Kidney (tissue), 14 donors: ENCODE measurements around the gene SLC50A1. TPM values are rescaled to one million over a fixed set of nuclear protein-coding genes. Genes with fewer than 3 reads are reported as not detected.
A peak's percentile ranks its signal among the peaks of the same experiment; 100 is the strongest.

Source experiments
- DNase-seq, 5 donors: peaks; one replicate each; pipeline ENCODE4 v3.0.0-alpha.2; 2013 to 2020
- FAIRE-seq: peaks from 2 replicates; lab custom pipeline; 2012; peaks lifted over from hg19 to GRCh38; lab: Jason Lieb, UNC
- H3K27ac ChIP-seq, 2 donors: one replicate each; pipeline ENCODE4 v1.7.0; 2013; ENCODE audit warnings: low read depth in 2 of 2, low read length in 2 of 2, inconsistent platforms in 1 of 2
- H3K27me3 ChIP-seq: one replicate; pipeline ENCODE4 v1.7.1; 2013; ENCODE audit warnings: low read length, inconsistent platforms; ENCODE audit not compliant: control insufficient read depth, insufficient read depth
- H3K36me3 ChIP-seq, 3 donors: one replicate each; pipeline versions ENCODE4 v1.7.0 to v1.7.1; 2013; ENCODE audit warnings: low read length in 3 of 3, control low read depth in 1 of 3, inconsistent platforms in 1 of 3; ENCODE audit not compliant: insufficient read depth in 3 of 3, control insufficient read depth in 2 of 3
- H3K4me1 ChIP-seq, 3 donors: one replicate each; pipeline versions ENCODE4 v1.7.0 to v1.7.1; 2013; ENCODE audit warnings: low read length in 3 of 3, inconsistent platforms in 1 of 3, low read depth in 1 of 3; ENCODE audit not compliant: control insufficient read depth in 2 of 3, insufficient read depth in 2 of 3
- H3K4me3 ChIP-seq, 3 donors: one replicate each; pipeline versions ENCODE4 v1.7.0 to v1.8.1; 2013; ENCODE audit warnings: low read length in 3 of 3, control low read depth in 1 of 3, inconsistent platforms in 1 of 3
- H3K9ac ChIP-seq, 3 donors: one replicate each; pipeline versions ENCODE4 v1.7.0 to v1.7.1; 2013; ENCODE audit warnings: low read length in 3 of 3, control low read depth in 1 of 3, inconsistent platforms in 1 of 3
- H3K9me3 ChIP-seq, 3 donors: one replicate each; pipeline versions ENCODE4 v1.7.0 to v1.7.1; 2013; ENCODE audit warnings: low read length in 3 of 3, control low read depth in 1 of 3, inconsistent platforms in 1 of 3; ENCODE audit not compliant: control insufficient read depth in 2 of 3, insufficient read depth in 1 of 3
- CTCF ChIP-seq: IDR thresholded peaks from 3 replicates; pipeline ENCODE4 v1.5.1; 2012; ENCODE audit warnings: mild to moderate bottlenecking, moderate library complexity, borderline replicate concordance; ENCODE audit not compliant: insufficient read depth; ENCODE audit errors: extremely low read depth
- intact Hi-C: fragments of 100-400 bp; cut with DNase I; formaldehyde crosslinking; loops from one replicate; pipeline ENCODE4 v1.11.1; 2022
- polyA plus RNA-seq: library from polyadenylated mRNA; stranded (reverse); fragments of 350-450 nt; fragmentation: Illumina TruSeq; extraction: RNeasy Lipid Tissue Mini Kit (QIAGEN cat#74804); gene quantifications from one replicate; pipeline ENCODE4 v1.2.3, GENCODE V29; 2014; ENCODE audit warnings: low read depth, low replicate concordance; ENCODE audit not compliant: insufficient read depth
- total RNA-seq: library from RNA; stranded (reverse); fragmentation: NEBNext Ultra II Directional; extraction: Animal tissue kit (Norgen Biotek cat#: 25700); gene quantifications from one replicate; pipeline ENCODE4 v1.2.1, GENCODE V29; 2021
- donor health status: control.
- donor health status: control.
- donor health status: control.
- donor health status: control.
- donor health status: control.
- donor health status: DM: yes; HTN: yes; CAD: no.
- donor health status: Normal renal cell carcinoma (clear cell type).

The SLC50A1 gene
- total and polyA plus RNA-seq, 2 donors from 2014 or later = 34.8 to 61.8 TPM

DNA sequence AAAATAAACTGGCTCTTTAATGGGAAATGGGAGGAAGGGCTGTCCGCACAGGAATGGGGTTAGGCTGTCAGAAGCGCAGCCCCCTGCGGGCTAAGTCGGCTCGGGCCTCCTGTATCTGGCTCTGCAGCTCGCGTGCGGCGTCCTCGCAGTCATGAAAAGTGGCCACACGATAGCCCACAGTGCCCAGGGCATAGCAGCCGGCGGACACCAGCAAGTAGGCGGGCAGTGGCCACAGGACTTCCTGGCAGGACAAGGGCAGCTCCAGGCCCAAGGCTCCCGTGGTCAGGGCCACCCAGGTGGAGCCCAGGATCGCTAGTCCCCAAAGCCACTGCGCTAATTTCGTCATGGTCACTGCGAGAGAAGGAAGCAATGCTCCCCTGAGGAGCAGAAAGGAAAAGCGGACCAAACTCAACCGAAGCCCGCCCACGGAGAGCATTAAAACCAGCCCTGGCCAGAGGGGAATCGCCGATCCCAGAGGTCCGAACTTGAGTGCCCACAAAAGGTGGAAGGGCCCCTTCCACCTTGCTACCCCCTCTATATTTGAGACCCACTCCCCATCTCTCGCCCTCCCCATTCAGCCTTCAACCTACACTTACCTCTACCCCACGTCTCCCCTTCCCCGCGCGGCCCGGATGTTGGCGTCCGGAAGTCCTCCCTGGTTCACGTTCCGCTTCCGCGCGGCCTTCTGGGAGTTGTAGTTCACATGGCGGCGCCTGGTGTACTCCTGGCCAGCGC lies 4.4 kb downstream of the SLC50A1 start, which contains the start of gene DPM3:
Gene DPM3, minus strand, starts transcription at position 637 of the 735 bp plus-strand sequence. Its CDS starts 291 bp downstream, at position 346.
- peak within 1 kb of the TSS; percentile 96 to 99 (median 98) for H3K9ac ChIP-seq
- H3K4me3 ChIP-seq = peak within 1 kb of the TSS; percentile 97 to 98 (median 97)
- no peaks in the 10 kb centered on the region for H3K36me3 ChIP-seq
- no peaks in the 10 kb centered on the region for H3K27me3 ChIP-seq
- TF ChIP-seq CTCF = no peak
- intact Hi-C loops = no loop called here
- no peaks in the 10 kb centered on the region for H3K9me3 ChIP-seq
- DNase-seq = peak; percentile 88 to 96 (median 91)
- H3K4me1 ChIP-seq = peaks cover 0 to 12% (median 5%) of the 10 kb centered on the region in 3 donors
- peak within 1 kb of the TSS; percentile 88 to 95 for H3K27ac ChIP-seq
- FAIRE-seq = no peak

DNA sequence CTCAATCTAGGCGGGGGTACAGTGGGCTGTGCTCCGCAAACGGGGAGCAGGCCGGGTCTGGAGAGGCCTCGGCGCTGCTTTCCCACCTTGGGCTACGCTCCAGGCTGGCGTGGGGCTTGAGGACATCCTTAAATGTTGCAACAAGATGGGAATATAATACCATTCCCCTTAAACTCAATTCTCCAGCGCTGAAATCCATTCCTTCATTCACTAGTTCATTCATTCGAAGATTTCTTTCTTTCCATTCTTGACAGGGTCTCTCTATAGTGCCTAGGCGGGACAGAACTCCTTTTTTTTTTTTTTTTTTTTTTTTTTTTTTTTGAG lies 4.9 kb downstream of the SLC50A1 start:
- no peaks in the 10 kb centered on the region for H3K27me3 ChIP-seq
- H3K9me3 ChIP-seq = no peaks in the 10 kb centered on the region
- no peaks in the 10 kb centered on the region for H3K36me3 ChIP-seq
- H3K4me3 ChIP-seq = peak overlapping the region; percentile 97 to 98 (median 97)
- no peak for TF ChIP-seq CTCF
- H3K9ac ChIP-seq = no peak overlapping the region
- no peak for DNase-seq
- peaks cover 0 to 12% (median 5%) of the 10 kb centered on the region in 3 donors for H3K4me1 ChIP-seq
- FAIRE-seq = no peak
- intact Hi-C loops = no loop called here
- H3K27ac ChIP-seq = peak overlapping the region in 1 of 2 donors; percentile 88

DNA sequence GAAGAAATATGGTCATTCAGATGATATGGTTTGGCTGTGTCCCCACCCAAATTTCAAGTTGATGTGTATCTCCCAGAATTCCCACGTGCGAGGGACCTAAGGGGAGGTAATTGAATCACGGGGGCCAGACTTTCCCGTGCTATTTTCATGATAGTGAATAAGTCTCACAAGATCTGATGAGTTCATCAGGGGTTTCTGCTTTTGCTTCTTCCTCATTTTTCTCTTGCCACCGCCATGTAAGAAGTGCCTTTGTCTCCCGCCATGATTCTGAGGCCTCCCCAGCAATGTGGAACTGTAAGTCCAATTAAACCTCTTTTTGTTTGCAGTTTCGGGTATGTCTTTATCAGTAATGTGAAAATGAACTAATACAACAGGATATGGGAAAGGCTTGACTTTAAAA lies 6.1 kb downstream of the SLC50A1 start:
- Histone ChIP-seq H3K27me3 (no peaks in the 10 kb centered on the region), H3K36me3 (no peaks in the 10 kb centered on the region), H3K9me3 (no peaks in the 10 kb centered on the region), H3K9ac (no peak overlapping the region), H3K4me1 (peaks cover 0 to 11% (median 5%) of the 10 kb centered on the region in 3 donors), H3K4me3 (no peak overlapping the region), H3K27ac (no peak overlapping the region)
- no peak for TF ChIP-seq CTCF
- FAIRE-seq = no peak
- intact Hi-C loops = no loop called here
- DNase-seq = peak in 1 of 5 donors; percentile 2
